Nephron progenitor cell (in vitro differentiated cells): Measurements from ENCODE around the gene ADAMTS10.
"Not testable (repeated sequence)": the region's sequence is repeated elsewhere in the genome, so short reads cannot be mapped to it uniquely, and the experiment has no call there.

Experiments
- DNase-seq: peaks from one replicate; pipeline ENCODE4 v3.0.0; 2021
- H3K27ac Mint-ChIP-seq: 2 replicates; pipeline ENCODE4 v1.8.0; 2021; ENCODE audit warnings: mild to moderate bottlenecking, moderate library complexity, mixed read lengths
- H3K27me3 Mint-ChIP-seq: 2 replicates; pipeline ENCODE4 v1.8.0; 2021; ENCODE audit warnings: mild to moderate bottlenecking, low read depth, mixed read lengths; ENCODE audit not compliant: poor library complexity
- H3K36me3 Mint-ChIP-seq: 2 replicates; pipeline ENCODE4 v1.8.0; 2021; ENCODE audit warnings: low read depth, mixed read lengths
- H3K4me1 Mint-ChIP-seq: 2 replicates; pipeline ENCODE4 v1.8.0; 2021; ENCODE audit warnings: mixed read lengths
- H3K4me3 Mint-ChIP-seq: 2 replicates; pipeline ENCODE4 v1.8.0; 2021; ENCODE audit warnings: mild to moderate bottlenecking, moderate library complexity, mixed read lengths
- H3K9me3 Mint-ChIP-seq: 2 replicates; pipeline ENCODE4 v1.8.0; 2021; ENCODE audit warnings: mild to moderate bottlenecking, moderate library complexity, mixed read lengths
- CTCF ChIP-seq: fragments of 200-600 bp; sonication (generic); IDR thresholded peaks from 2 replicates; pipeline ENCODE4 v1.5.0; 2021; ENCODE audit warnings: antibody characterized with exemption

Gene ADAMTS10

GRCh38 chr19:8640402-8641004 lies 30.0 kb upstream of the ADAMTS10 start:
- Mint-ChIP-seq H3K9me3 (peaks cover 10% of the 10 kb centered on the region), H3K36me3 (no peaks in the 10 kb centered on the region), H3K4me1 (no peaks in the 10 kb centered on the region), H3K27me3 (peaks cover 32% of the 10 kb centered on the region), H3K4me3 (no peak overlapping the region), H3K27ac (no peak overlapping the region)
- TF ChIP-seq CTCF: no peak
- no peak for DNase-seq

- DNase-seq: no peak
- H3K27me3 Mint-ChIP-seq: peaks cover 35% of the 10 kb centered on the region
Measured at GRCh38 chr19:8639821-8640401, 29.4 kb upstream of the ADAMTS10 start.

GRCh38 chr19:8638078-8638619 lies 27.6 kb upstream of the ADAMTS10 start:
- Mint-ChIP-seq H3K4me1 (no peaks in the 10 kb centered on the region), H3K4me3 (no peak overlapping the region), H3K9me3 (peaks cover 10% of the 10 kb centered on the region), H3K27ac (no peak overlapping the region), H3K36me3 (no peaks in the 10 kb centered on the region), H3K27me3 (peaks cover 28% of the 10 kb centered on the region)
- TF ChIP-seq CTCF: no peak
- DNase-seq: no peak

More at GRCh38 chr19:8639821-8640401, 29.4 kb upstream of the ADAMTS10 start:
- no peaks in the 10 kb centered on the region for H3K4me1 Mint-ChIP-seq
- peaks cover 10% of the 10 kb centered on the region for H3K9me3 Mint-ChIP-seq
- H3K27ac Mint-ChIP-seq: no peak overlapping the region
- no peak for TF ChIP-seq CTCF
- H3K36me3 Mint-ChIP-seq: no peaks in the 10 kb centered on the region
- H3K4me3 Mint-ChIP-seq: no peak overlapping the region

DNA sequence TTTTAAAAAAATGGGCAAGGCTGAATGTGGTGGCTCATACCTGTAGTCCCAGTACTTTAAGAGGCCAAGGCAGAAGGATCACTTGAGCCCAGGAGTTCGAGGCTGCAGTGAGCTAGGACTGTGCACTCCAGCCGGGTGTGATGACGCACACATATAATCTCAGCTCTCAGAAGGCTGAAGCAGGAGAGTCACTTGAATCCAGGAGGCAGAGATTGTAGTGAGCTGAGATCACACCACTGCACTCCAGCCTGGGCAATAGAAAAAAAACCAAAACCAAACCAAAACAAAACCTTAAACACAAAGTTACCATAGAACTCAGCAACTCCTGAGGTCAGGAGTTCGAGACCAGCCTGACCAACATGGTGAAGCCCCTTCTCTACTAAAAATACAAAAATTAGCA lies 26.6 kb upstream of the ADAMTS10 start:
- H3K4me3 Mint-ChIP-seq, H3K9me3 Mint-ChIP-seq, H3K4me1 Mint-ChIP-seq, DNase-seq, H3K36me3 Mint-ChIP-seq: not testable (repeated sequence)
- Mint-ChIP-seq H3K27me3 (peaks cover 24% of the 10 kb centered on the region), H3K27ac (peak overlapping the region; percentile 34)

GRCh38 chr19:8635422-8635821 lies 24.9 kb upstream of the ADAMTS10 start:
- no peaks in the 10 kb centered on the region for H3K36me3 Mint-ChIP-seq
- TF ChIP-seq CTCF: no peak
- H3K4me3 Mint-ChIP-seq: no peak overlapping the region
- no peak for DNase-seq
- peaks cover 13% of the 10 kb centered on the region for H3K27me3 Mint-ChIP-seq
- peaks cover 20% of the 10 kb centered on the region for H3K4me1 Mint-ChIP-seq
- peaks cover 3% of the 10 kb centered on the region for H3K9me3 Mint-ChIP-seq
- H3K27ac Mint-ChIP-seq: no peak overlapping the region

DNA sequence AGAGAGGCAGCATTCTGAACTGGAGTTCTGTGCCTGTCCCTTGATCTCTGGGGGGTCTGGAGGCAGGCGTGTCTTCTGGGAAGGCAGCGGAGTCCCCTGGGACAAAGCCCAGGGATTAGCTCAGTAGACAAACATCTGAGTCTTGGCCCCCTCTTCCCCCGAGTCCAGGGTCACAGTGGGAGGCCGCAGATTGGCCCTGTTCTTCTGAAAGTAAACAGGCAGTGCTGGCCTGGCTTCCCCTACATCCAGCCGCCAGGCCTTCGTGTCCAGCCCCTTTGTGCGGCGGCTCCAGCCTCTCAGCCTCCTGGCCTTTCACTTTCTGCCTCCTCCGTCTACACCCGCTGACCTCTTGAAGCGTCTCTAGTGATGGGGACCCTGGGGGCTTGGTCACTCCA lies 20.9 kb upstream of the ADAMTS10 start:
- Mint-ChIP-seq H3K9me3 (peaks cover 14% of the 10 kb centered on the region), H3K27ac (peak overlapping the region; percentile 91), H3K27me3 (peaks cover 15% of the 10 kb centered on the region), H3K36me3 (no peaks in the 10 kb centered on the region), H3K4me1 (peaks cover 22% of the 10 kb centered on the region), H3K4me3 (no peak overlapping the region)
- DNase-seq: peak; percentile 25
- TF ChIP-seq CTCF: no peak
